Activated CD4-positive, alpha-beta T cell treated with anti-CD3 and anti-CD28 coated beads, Interleukin-2, amount 50 U/mL, for 1 hour (primary cell): ENCODE results near the gene ZNF398.

Source experiments
- DNase-seq: peaks from one replicate; pipeline ENCODE4 v3.0.0-alpha.2; 2020

ZNF398 gene

DNA sequence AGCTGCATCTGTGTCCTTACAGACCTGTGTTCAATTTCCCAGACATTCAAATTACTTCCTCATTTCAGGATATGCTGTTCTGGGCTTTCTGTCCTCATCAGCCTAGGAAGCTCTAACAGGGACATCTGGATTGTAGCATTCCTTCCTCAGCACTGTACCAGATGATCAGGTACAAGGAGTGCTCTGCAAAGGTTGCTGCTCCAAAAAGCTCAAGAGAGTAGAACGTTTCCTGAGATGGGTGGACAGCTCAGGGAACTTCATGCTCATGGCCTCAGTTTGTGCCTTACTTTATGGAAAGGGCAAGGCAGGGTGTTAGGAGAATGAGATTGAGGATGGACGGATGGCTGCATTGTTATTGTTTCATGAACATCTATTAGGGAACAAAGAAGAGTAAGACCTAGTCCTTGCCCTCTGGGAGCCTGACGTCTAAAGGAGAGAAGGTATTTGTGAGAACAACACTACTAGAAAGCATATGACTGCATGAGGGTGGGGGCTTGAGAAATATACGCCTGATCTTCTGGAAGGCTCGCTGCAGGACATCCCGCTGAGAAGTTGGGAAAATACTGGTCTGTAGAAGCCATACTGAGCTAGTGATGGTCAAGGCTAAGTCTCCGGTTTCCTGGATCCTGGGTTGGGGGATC lies 81.7 kb downstream of the ZNF398 start:
- DNase-seq: no peak

DNA sequence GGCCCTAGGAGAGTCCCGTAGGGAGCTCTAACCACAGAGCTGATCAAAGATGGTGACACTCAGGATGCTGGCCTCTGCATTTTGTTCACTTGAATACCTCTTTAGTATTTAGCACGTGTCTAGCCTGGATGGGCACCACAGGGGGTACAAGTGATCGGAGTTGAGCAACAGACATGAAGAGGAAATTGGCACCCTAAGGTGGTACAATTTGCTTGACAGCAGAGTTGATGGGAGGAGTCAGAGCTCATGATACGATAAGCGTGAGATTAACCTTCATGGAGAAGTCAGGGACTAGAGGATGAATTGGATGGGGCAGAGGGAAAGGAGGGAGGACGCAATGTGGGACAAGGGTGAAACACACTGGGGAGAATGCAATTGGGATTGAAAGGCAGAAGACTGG lies 82.3 kb downstream of the ZNF398 start:
- DNase-seq: no peak

DNA sequence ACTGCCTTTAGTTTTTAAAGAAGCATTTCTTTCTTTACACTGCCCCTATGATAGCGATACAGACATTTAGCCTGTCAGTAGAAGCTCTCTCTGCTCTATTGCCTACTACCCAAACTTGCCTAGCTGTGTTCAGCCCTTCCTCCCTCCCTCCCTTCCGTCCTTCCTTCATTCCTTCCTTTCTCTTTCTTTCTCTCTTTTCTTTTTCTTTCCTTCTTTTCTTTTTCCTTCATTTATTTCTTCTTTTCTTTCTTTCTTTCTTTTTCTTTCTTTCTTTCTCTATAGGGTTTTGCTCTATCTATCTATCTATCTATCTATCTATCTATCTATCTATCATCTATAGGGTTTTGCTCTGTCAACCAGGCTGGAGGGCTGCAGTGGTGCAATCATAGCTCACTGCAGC lies 85.1 kb downstream of the ZNF398 start:
- DNase-seq: no peak
